OCI-LY3 (cell line): ENCODE results near the gene CHRNB4.

Source experiments
- EZH2phosphoT487 ChIP-seq: fragments of 200-600 bp; shearing (Covaris generic); IDR thresholded peaks from 2 replicates; pipeline ENCODE4 v1.6.1; 2018; ENCODE audit warnings: antibody characterized with exemption, mixed run types, low read depth
- TF ChIP-seq, protein P1 (sequence below): fragments of 200-600, 300-600 bp; sonication (generic); IDR thresholded peaks from 2 replicates; pipeline ENCODE4 v1.5.1; 2014; ENCODE audit warnings: antibody characterized with exemption, low read length, low read depth

DNA sequence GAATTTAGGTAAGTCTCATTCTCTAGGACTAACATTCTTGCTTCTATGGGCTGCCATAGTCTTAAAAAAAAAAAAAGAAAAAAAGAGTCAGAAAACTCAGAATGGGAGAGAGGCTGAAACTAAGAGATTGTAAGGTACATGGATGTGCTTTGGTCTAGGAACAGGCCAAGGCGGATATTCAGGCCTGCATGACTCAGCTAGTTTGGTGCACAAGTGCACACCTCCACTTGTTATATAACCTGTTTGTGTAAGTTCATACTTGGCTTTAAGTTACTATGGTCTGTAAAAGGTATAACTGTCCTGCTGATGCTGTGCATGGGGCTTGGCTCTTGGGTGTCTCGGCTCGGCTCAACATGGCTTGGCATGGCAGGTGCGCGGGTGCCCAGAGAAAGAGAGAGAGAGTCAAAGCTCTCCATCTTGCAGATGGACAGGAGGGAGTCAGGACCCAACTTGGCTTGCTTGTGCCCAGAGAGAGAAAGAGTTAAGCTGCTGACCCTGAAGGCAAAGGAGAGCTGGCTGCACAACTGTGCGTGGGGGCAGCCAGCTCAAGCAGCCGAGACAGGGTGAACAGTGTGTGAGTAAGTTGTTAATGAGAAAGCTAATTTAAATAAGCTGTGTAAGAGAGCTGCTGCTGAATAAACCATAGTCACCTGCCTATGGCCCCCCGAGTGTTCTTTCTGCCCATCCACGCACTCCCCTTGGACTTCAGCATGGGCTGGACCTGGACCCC is 31.4 kb upstream of the CHRNB4 start:
- TF ChIP-seq, protein P1, sequence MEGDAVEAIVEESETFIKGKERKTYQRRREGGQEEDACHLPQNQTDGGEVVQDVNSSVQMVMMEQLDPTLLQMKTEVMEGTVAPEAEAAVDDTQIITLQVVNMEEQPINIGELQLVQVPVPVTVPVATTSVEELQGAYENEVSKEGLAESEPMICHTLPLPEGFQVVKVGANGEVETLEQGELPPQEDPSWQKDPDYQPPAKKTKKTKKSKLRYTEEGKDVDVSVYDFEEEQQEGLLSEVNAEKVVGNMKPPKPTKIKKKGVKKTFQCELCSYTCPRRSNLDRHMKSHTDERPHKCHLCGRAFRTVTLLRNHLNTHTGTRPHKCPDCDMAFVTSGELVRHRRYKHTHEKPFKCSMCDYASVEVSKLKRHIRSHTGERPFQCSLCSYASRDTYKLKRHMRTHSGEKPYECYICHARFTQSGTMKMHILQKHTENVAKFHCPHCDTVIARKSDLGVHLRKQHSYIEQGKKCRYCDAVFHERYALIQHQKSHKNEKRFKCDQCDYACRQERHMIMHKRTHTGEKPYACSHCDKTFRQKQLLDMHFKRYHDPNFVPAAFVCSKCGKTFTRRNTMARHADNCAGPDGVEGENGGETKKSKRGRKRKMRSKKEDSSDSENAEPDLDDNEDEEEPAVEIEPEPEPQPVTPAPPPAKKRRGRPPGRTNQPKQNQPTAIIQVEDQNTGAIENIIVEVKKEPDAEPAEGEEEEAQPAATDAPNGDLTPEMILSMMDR: no peak
- no peak for TF ChIP-seq EZH2phosphoT487
